ENCODE measurements around the gene TMEM213.

GRCh38 chr7:138750901-138751464 lies 46.8 kb upstream of the TMEM213 start:
- TF ChIP-seq, protein P1, sequence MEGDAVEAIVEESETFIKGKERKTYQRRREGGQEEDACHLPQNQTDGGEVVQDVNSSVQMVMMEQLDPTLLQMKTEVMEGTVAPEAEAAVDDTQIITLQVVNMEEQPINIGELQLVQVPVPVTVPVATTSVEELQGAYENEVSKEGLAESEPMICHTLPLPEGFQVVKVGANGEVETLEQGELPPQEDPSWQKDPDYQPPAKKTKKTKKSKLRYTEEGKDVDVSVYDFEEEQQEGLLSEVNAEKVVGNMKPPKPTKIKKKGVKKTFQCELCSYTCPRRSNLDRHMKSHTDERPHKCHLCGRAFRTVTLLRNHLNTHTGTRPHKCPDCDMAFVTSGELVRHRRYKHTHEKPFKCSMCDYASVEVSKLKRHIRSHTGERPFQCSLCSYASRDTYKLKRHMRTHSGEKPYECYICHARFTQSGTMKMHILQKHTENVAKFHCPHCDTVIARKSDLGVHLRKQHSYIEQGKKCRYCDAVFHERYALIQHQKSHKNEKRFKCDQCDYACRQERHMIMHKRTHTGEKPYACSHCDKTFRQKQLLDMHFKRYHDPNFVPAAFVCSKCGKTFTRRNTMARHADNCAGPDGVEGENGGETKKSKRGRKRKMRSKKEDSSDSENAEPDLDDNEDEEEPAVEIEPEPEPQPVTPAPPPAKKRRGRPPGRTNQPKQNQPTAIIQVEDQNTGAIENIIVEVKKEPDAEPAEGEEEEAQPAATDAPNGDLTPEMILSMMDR (IDR thresholded peaks at IDR 0.05 in 8 of 11, conservative IDR thresholded peaks at IDR 0.05 in 3 of 11): no peak
- TF ChIP-seq POLR2A (IDR thresholded peaks at IDR 0.05): no peak
- TF ChIP-seq POLR2AphosphoS5 (IDR thresholded peaks at IDR 0.05): no peak
